Measurements from ENCODE around the gene SCARF1.

The SCARF1 gene

DNA sequence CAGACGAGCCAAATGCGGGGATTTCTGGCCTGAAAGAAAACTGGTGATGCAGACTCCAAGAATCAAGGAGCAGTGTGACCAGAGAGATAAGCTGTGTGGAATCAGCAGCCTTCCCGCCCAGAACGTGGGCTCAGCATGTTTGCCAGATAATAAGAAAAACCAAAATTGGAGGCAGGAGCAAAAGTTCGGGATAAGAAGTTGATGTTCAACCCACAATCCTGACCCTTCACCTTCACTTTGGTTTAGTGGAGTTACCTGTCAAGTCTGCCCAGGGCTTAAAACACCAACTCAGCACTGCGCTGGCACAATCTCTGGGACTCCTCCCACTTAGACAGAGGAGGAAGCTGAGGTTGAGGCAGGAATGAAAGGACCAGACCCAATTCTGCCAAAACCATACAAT is 20.0 kb downstream of the SCARF1 start:
- TF ChIP-seq, protein P1, sequence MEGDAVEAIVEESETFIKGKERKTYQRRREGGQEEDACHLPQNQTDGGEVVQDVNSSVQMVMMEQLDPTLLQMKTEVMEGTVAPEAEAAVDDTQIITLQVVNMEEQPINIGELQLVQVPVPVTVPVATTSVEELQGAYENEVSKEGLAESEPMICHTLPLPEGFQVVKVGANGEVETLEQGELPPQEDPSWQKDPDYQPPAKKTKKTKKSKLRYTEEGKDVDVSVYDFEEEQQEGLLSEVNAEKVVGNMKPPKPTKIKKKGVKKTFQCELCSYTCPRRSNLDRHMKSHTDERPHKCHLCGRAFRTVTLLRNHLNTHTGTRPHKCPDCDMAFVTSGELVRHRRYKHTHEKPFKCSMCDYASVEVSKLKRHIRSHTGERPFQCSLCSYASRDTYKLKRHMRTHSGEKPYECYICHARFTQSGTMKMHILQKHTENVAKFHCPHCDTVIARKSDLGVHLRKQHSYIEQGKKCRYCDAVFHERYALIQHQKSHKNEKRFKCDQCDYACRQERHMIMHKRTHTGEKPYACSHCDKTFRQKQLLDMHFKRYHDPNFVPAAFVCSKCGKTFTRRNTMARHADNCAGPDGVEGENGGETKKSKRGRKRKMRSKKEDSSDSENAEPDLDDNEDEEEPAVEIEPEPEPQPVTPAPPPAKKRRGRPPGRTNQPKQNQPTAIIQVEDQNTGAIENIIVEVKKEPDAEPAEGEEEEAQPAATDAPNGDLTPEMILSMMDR (conservative IDR thresholded peaks at IDR 0.05; ENCODE audit: low read length): no peak
- DNase-seq (ENCODE audit: low read depth): no peak
- no peak overlapping the region for H3K4me3 ChIP-seq (ENCODE audit: low read length)

DNA sequence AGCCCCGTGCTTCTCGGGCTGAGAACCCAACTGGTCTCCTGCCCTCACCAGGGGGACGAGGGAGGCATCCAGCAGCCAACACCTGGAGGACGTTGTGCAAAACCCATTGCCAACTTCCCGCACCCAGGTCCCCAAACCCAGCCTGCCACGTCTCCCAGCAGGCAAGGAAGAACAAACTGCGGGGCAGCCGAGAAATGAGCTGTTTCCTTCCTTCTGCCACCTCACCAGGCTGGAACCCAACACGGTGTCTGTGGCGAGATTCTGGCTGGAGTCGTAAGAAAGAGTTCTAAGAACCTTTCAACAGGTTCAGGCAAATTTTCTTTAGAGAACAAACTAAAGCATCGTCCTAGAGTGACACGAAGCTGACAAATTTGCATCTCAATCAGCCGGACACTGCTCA is 20.5 kb downstream of the SCARF1 start:
- TF ChIP-seq, protein P1 (conservative IDR thresholded peaks at IDR 0.05; ENCODE audit: low read length): no peak
- no peak overlapping the region for H3K4me3 ChIP-seq (ENCODE audit: low read length)
- no peak for DNase-seq (ENCODE audit: low read depth)

DNA sequence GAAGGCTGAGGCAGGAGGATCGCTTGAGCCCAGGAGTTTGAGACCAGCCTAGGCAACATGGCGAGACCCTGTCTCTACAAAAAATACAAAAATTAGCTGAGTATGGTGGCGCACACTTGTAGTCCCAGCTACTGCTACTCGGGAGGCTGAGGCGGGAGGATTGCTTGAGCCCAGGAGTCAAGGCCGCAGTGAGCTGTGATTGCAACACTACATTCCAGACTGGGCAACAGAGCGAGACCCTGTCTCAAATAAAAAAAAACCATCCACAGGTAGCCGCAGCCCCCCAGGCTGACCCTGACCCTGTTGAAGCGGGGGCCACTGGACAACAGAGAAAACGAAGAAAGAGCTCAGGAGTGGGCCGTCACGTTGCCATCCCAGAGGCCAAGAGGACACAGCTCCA is 20.9 kb downstream of the SCARF1 start:
- no peak for DNase-seq (ENCODE audit: low read depth)

DNA sequence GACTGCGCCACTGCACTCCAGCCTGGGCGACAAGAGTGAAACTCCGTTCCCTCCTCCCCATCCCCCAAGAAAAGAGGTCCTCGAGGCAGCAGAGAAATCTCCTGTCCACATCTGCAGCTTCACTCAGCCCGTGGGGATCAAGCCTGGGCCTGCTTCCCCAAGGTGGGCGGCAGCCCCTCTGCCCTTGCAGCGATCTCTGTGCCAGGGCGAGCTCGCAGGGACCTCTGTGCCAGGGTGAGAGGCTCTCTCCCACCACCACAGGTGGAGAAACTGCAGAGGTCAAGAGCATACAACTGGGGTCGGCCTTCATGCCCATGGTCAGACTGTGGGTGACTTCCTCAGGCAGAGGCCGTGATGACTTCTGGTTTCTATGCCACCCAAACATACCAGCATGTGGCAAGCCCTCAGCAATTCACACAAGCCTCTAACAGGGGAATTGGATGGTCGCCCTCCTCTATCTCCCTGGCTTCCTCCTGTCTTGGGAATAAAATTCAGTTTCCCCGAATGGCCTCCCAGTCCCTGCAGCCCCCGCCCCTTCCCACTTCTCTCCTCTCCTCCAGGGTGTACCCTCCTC is 22.4 kb downstream of the SCARF1 start:
- TF ChIP-seq, protein P1 (conservative IDR thresholded peaks at IDR 0.05; ENCODE audit: low read length): no peak
- H3K4me3 ChIP-seq (ENCODE audit: low read length): no peak overlapping the region
- DNase-seq (ENCODE audit: low read depth): no peak

More for the DNA sequence above, 20.9 kb downstream of the SCARF1 start:
- TF ChIP-seq, protein P1 (conservative IDR thresholded peaks at IDR 0.05; ENCODE audit: low read length): no peak
- no peak overlapping the region for H3K4me3 ChIP-seq (ENCODE audit: low read length)

DNA sequence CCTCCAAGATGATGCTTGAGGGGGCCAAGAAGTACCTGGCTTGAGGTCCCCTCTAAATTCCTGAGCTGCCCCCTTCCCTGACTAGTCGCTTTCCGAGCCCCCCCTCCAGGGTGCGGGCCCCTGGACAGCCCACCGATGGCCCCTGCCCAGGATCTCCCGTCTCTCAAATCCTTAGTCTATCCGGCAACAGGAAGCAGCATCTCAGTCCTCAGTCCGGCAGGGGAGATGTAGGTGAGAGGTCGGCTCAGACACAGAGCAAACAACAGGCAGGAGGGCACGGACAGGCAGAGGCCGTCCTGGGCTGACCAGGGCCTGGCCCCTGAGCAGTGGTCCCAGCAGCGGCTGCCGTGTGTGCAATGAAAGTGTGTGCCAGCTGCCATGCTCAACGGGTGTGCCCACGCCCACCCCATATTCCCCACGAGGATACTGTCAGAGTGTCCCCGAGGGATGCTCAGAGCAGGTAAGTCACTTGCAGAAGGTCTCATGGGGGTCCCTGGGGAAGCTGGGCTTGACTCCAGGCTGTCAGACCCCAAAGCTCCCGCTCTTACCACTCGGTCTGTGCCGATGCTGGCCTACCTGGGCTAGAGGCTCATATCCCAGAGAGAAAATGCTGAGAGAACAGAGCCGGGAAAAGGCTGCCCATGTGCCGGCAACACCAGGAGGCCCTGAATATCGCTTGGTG is 24.1 kb downstream of the SCARF1 start:
- no peak overlapping the region for H3K4me3 ChIP-seq (ENCODE audit: low read length)
- TF ChIP-seq, protein P1 (conservative IDR thresholded peaks at IDR 0.05; ENCODE audit: low read length): no peak
- no peak for DNase-seq (ENCODE audit: low read depth)

DNA sequence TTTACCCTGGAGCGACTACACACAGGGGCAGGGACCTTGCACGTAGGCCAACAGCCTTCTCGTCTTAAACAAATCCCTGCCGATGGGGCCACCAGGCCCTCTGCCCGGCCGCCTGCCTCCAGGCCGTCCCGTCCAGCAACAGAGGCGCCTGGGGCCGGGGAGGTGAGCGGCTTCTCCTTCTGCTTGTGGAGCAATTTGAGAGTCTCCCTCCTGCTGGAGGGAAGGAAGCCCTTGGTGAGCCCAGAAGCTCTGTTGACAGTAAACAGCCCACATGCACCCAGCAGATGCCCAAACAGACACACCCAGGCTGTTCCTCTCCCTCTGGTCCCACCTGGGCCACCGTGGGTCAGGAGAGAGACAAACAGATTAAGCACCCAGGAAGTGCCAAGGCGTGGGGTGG is 25.0 kb downstream of the SCARF1 start:
- H3K4me3 ChIP-seq (ENCODE audit: low read length): no peak overlapping the region
- TF ChIP-seq, protein P1 (conservative IDR thresholded peaks at IDR 0.05; ENCODE audit: low read length): no peak
- DNase-seq (ENCODE audit: low read depth): no peak

DNA sequence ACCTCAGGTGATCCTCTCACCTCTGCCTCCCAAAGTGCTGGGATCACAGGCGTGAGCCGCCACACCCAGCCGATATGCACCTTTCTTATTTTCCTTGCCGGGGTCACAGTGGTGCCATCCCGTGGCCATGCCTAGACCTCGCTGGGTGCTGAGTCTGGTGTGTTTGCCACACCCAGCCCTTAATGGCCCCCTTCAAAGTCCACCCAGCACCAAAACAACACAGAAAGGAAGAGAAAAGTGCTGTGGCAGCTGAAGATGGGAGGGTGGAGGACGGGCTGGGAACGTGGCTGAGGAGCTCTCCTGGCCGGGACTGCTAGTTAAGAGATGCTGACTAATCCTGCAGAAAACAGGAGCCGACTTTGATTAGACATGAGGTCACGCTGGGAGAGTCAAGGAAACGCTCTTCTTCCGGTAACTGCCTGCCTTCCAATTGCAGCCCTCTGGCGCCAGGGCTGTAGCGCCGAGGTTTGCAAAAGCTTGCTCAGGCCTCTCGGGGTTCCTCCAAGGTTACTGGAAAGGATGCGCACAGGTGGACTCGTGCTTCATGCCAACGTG is 27.8 kb downstream of the SCARF1 start:
- TF ChIP-seq, protein P1 (conservative IDR thresholded peaks at IDR 0.05; ENCODE audit: low read length): 0 out of 2 replicates have a peak, but pooled peaks have one; percentile 9
- no peak overlapping the region for H3K4me3 ChIP-seq (ENCODE audit: low read length)

More for the DNA sequence above, 27.8 kb downstream of the SCARF1 start:
- peak; percentile 74 for DNase-seq (ENCODE audit: low read depth)

Measured in AG10803 (cell line).